Measurements from ENCODE around the gene ADCYAP1R1. TPM values are rescaled to one million over a fixed set of nuclear protein-coding genes. Genes with fewer than 3 reads are reported as not detected.

The ADCYAP1R1 gene
- 0.16 TPM in 1 of 2 replicates, not detected in the other for total RNA-seq (2014; rRNA removed; shearing (Covaris generic))

DNA sequence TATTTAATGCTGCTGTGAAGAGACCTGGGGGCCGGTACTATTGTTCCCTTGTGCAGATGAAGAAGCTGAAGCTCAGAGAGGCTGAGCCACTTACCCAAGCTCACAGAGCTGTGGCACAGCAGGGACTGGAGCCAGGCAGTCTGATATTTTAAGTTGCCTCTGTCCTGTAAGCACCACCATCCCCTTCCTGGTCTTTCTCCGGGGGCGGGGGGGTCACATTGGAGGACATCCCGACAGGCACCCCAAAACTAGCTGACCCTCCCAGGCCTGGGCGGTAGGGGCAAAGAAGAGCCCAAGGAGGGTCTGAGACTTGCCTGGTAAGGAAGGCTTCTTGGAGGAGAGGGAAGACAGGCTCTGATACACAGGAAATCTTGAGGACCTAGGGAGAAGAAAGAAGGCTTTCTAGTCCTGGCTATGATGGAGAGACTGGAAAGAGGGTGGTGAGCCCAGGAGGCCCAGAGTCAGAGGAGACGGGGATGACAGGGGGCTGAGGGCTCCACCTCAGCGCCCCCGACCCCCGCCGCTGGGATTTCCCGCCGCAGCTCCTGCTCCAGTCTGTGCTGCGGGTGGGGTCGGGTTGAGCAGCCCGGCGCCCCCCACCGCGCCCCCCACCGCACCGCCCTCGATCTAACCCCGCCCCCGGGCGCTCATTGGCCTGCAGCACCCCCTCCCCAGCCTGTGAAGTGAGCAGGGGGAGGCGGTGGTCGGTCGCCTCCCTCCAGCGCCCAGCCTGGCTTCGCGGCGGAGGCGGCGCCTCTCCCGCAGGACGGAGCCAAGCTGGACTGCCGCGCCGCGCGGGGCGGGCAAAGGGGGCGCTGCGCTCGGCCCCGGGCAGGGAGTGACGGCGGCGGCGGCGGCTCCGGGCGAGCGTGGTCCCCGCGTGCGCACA is at the start of gene ADCYAP1R1:
Gene ADCYAP1R1 (plus strand): TSS at position 711 of the 889 bp plus-strand sequence. CDS start 10,957 bp downstream, outside the sequence.
- no peak for DNase-seq (ENCODE audit: low spot score)

GRCh38 chr7:31003097-31003496 is 49.0 kb upstream of the ADCYAP1R1 start:
- no peak for DNase-seq (ENCODE audit: low spot score)

- no peak for DNase-seq (ENCODE audit: low spot score)
These were observed 48.4 kb upstream of the ADCYAP1R1 start for GRCh38 chr7:31003721-31004120.

DNA sequence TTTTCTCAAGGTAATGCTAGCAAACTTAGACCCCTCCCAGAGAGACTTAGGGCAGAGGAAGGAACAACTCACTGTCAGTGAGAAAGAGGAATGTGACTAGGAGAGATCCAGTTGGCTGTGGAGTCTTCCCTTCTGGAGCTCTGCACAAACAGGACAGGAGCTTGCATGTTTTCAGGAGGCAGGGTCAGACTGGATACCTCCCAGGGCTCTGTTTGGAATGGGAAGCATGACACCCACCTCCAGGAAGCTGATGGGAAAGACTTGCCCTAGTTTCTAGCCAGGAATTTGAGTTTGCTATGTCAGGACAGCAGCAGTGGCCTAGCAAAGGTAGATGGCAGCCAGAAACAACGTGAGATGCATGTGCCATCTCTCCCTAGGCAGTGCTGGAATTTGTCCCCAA is 47.7 kb upstream of the ADCYAP1R1 start:
- DNase-seq (ENCODE audit: low spot score): no peak

DNA sequence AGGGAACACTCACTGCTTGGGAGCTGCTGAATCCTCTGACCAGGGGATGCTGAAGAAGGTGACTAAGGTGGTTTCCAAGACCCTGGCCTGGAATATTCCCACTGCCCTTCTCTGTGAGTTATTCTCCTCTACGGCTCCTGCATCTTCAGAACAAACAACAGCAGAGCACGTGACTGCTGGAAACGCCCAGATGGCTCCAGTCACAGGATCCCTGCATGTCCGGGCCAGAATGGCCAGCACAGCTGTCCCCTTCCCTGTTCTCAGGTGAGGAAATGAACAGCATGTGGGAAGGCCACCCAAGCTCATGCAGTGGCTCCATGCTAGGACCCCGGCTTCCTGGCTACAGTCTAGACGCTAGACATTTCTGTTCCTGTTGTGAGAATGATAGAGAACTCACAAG is 45.3 kb upstream of the ADCYAP1R1 start:
- no peak for DNase-seq (ENCODE audit: low spot score)

- no peak for DNase-seq (ENCODE audit: low spot score)
These were observed 44.5 kb upstream of the ADCYAP1R1 start for GRCh38 chr7:31007634-31008033.

DNA sequence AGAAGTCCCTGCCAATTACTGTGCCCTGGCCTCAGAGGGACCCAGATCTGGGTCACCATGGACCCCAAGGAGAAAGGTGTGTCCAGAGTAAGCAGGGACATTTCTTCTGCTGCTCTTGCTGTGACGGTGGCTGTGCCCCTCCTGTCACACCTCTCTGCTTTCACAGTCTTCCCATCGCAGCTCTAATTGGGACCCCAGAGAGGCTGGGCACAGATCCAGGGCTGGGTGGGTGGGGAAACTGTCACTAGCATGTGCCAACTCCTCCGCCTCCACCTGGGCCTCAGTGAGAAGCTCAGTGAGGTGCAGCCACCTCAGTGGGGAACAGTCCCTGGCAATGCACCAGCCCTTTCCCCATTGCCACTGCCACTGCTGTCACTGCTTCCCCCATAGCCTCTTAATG is 37.3 kb upstream of the ADCYAP1R1 start:
- no peak for DNase-seq (ENCODE audit: low spot score)

GRCh38 chr7:31017032-31017675 is 35.0 kb upstream of the ADCYAP1R1 start:
- DNase-seq (ENCODE audit: low spot score): no peak

DNA sequence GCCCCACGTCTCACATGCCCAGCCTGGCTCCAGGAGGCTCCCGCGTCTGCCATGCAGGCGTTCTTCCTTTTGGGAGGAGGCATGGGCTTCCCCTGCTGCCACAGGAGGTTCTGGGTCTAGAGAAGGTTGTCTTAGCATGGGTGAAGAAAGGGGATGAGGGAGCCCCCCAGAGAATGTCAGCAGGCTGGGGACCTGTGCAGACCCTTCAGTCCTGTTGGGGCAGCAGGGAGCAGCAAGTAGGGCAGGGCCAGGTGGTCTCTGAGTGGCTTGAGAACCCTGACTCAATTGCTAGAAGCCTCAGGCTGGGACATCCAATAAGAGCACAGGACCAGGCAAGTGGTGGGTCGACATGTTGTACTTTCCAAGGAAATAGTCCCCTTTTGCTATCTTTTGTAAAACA is 34.4 kb upstream of the ADCYAP1R1 start:
- DNase-seq (ENCODE audit: low spot score): no peak

- no peak for DNase-seq (ENCODE audit: low spot score)
These were observed 32.6 kb upstream of the ADCYAP1R1 start for GRCh38 chr7:31019509-31019908.

GRCh38 chr7:31020161-31020560 is 31.9 kb upstream of the ADCYAP1R1 start:
- no peak for DNase-seq (ENCODE audit: low spot score)

DNA sequence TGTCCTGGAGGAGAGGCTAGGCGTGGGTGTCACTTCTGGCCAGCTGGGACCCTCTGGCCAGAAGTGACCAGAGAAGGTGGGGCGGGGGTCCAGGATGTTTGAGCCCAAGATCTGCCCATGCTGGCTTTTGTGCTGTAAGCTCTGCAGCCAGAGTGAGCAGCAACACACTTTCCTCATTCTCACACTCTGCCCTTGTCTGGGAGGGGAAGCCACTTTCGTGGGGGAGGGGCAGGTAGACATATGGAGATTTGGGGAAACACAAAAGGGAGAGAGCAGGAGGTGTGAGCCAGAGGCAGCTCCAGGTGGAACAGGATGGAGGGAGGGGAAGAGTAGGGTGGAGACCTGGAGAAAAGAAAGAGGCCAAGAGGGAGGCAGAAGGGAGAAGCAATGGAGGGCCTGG is 31.5 kb upstream of the ADCYAP1R1 start:
- DNase-seq (ENCODE audit: low spot score): no peak

DNA sequence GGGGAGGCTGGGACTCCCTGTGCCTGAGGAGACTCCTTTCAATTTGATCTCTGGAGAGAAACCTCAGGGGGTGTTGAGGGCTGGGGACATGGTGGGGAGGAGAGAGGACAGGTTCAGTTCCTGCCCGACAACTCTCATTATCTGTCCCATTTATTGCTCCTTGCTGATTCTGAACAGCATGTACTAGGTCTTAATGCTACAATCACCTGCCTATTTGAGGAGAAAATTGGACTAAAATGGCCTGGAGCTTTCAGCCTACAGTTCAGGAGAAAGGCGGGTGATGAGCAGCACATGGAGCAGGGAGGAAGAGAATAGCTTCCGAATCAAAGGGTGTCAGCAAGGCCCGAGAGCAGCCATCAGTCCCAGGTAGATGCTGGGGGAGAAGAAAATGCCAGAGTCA is 30.0 kb upstream of the ADCYAP1R1 start:
- DNase-seq (ENCODE audit: low spot score): no peak

- no peak for DNase-seq (ENCODE audit: low spot score)
These were observed 29.4 kb upstream of the ADCYAP1R1 start for GRCh38 chr7:31022726-31023125.

- DNase-seq (ENCODE audit: low spot score): no peak
These were observed 28.2 kb upstream of the ADCYAP1R1 start for GRCh38 chr7:31023877-31024276.

- DNase-seq (ENCODE audit: low spot score): no peak
These were observed 24.7 kb upstream of the ADCYAP1R1 start for GRCh38 chr7:31027161-31027965.

- no peak for DNase-seq (ENCODE audit: low spot score)
These were observed 24.1 kb upstream of the ADCYAP1R1 start for GRCh38 chr7:31028006-31028405.

DNA sequence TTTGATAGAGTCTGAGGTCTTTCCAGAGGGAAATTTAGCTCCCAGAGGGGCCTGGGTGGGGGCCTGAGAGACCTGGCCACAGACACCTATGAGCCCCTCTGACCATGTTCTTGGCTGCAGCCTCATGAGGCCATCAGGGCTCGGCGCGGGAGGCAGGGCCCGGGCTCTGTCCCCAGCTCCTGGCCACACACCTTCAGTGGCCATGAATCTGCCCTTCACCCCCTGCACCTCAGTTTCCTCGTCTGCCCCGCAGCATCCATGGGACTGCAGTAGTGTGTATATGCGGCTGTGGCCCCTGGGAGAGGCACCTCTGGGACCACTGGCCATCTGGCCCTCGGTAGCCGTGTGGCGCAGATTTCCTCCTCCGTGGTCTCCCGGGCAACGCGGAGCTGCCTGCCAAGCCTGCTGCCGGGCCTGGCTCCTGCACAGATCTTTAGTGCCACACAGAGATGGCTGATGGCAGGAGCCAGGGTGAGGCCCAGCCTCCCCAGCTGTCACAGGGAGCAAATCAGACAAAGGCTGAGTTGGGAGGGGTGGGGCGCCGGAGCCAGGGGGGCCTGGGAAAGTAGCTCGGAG is 23.6 kb upstream of the ADCYAP1R1 start:
- DNase-seq (ENCODE audit: low spot score): no peak

- DNase-seq (ENCODE audit: low spot score): no peak
These were observed 22.7 kb upstream of the ADCYAP1R1 start for GRCh38 chr7:31029251-31030042.

- DNase-seq (ENCODE audit: low spot score): no peak
These were observed 18.3 kb upstream of the ADCYAP1R1 start for GRCh38 chr7:31033674-31034300.

GRCh38 chr7:31036924-31037323 is 15.2 kb upstream of the ADCYAP1R1 start:
- no peak for DNase-seq (ENCODE audit: low spot score)

Measured in A172 (cell line).